Sigmoid colon (tissue), 3 donors: ENCODE measurements around the gene KCNJ12.
"Not testable (repeated sequence)": the region's sequence is repeated elsewhere in the genome, so short reads cannot be mapped to it uniquely, and the experiment has no call there.

ENCODE experiments used
- POLR2A ChIP-seq, 2 donors: fragments of 450-650 bp; IDR thresholded peaks; one replicate each; pipeline ENCODE4 v1.6.1; 2016; ENCODE audit warnings: antibody characterized with exemption in 2 of 2, mild to moderate bottlenecking in 2 of 2, moderate library complexity in 2 of 2
- TF ChIP-seq, protein P1 (sequence below), 4 experiments: fragments of 450-650 bp in 3 of 4; fragments of 200-600 bp in 1 of 4; IDR thresholded peaks; one replicate each; pipeline ENCODE4 v1.5.1; 2016 to 2019; ENCODE audit warnings: antibody characterized with exemption in 4 of 4, mild to moderate bottlenecking in 3 of 4, moderate library complexity in 2 of 4

DNA sequence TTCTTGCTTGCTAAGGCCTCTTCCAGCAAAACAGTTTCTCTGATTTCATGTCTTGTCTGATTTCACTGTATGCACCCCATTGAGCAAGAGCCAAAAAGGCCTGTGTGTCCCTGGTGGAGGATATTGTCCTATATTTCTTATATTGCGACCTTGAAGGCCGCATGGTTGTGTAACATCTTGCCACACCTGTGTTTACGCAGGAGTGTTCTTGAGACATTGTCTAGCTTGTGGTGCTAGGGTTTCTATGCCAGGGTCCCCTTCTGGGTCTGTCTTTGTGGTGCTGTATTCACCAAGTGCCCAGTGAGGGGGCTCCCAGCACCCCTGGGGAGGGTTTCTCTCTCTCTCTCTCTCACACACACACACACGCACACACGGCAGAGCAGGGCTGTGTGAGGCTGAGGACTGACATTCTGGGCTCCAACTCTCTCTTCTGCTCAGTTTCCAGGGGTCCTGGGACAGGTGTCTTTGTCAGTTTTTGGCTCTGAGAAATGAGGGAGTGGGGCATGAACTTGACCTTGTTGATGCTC, 35.6 kb downstream of the KCNJ12 start:
- TF ChIP-seq, protein P1, sequence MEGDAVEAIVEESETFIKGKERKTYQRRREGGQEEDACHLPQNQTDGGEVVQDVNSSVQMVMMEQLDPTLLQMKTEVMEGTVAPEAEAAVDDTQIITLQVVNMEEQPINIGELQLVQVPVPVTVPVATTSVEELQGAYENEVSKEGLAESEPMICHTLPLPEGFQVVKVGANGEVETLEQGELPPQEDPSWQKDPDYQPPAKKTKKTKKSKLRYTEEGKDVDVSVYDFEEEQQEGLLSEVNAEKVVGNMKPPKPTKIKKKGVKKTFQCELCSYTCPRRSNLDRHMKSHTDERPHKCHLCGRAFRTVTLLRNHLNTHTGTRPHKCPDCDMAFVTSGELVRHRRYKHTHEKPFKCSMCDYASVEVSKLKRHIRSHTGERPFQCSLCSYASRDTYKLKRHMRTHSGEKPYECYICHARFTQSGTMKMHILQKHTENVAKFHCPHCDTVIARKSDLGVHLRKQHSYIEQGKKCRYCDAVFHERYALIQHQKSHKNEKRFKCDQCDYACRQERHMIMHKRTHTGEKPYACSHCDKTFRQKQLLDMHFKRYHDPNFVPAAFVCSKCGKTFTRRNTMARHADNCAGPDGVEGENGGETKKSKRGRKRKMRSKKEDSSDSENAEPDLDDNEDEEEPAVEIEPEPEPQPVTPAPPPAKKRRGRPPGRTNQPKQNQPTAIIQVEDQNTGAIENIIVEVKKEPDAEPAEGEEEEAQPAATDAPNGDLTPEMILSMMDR (IDR thresholded peaks at IDR 0.05), result not testable (repeated sequence)
- TF ChIP-seq POLR2A (IDR thresholded peaks at IDR 0.05), result not testable (repeated sequence)
